ENCODE measurements around the gene PALLD. TPM values are rescaled to one million over a fixed set of nuclear protein-coding genes. Genes with fewer than 3 reads are reported as not detected.

Gene PALLD
- total RNA-seq, 1 donor from 2014 or later = 8.6 TPM

DNA sequence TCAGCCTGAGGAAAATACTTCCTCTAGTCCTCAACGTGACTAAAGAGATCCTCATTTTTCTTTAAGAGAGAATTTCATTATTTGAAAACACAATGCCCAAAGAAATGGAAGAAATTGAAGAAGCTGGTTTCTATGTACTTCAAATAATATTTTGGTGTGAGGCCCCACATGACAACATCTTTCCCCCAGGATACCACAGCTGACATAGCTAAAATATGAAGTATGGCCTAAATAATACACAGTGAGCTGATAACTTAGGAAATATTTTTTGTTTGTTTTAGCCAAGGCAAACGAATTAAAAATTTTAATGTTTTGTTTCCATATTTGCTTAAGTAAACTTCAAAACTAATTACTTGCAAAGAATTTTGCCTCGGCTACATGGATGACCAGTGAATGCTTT lies 364.0 kb downstream of the PALLD start:
- intact Hi-C loops (cut with micrococcal nuclease) = no loop called here

DNA sequence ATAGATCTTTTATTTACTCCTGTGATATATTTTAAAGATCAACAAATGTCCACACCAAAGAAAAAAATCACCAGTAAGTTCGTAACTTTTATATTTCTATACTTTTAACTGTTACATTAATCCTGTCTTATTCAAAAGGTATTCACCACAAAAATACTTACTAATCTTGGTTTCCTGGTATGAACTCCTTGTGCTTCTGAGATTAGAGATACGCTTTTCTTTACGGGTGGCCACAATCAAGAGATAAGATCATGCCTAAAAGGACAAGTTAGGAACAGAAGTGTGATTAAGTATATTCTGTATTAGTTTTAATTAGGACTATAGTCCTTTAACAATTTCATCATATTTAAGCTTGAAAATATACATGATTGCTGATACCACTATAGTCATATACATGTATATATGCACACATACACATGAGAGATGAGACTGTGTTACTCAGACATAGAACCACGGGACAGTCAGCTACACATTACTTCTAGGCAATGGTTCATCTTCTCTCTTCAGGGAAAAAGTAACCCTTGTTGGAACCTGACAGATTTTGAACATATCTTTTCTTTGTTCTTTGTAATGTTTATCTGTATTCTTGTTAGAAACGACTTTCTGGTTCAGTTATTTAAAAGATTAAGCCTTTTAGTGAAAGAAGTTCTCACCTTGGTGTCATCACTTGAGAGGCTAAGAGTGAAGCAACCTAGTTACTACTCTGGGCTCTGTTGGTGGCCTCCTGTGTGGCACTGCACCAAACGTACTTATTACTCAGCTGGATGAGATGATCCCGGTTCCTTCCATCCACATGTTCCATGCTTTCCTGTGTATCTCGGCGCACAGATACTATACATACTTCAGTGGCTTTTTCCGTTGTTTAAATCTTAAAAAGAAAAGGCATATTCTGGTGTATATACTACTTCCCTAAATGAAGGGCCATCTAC lies 367.1 kb downstream of the PALLD start:
- intact Hi-C loops (cut with micrococcal nuclease) = no loop called here

DNA sequence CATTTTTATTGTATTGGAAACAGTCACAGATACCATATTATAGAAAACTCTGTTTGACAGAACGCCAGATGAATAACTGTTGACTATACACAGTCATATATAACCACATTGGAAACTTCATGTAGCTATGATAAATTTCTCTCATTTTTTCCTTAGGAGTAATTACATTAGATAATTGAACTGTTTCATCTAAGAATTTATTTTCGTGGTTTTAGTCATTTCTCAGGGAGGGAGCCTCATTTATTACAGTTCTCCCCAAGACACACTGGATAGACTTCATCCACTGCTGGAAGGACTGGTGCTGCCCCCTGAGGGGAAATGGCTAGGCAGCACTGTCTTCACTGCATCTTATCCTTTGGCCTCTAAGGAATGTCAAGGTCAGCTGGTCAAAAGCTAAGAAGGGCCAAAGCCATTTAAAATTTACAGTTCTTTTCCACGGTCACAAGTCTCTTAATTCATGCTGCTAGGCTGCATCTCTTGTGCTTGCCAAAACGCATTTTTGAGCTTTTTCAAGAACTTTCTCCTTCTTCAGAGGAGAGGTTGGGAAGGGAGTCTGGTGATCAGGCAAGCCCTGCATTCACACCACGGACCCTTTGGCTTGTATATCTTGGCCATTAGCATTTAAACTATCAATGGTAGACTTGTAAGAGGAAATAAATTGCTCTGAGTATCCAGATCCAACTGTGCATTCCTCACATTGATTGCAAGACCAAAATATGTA lies 368.1 kb downstream of the PALLD start:
- intact Hi-C loops (cut with micrococcal nuclease) = no loop called here

DNA sequence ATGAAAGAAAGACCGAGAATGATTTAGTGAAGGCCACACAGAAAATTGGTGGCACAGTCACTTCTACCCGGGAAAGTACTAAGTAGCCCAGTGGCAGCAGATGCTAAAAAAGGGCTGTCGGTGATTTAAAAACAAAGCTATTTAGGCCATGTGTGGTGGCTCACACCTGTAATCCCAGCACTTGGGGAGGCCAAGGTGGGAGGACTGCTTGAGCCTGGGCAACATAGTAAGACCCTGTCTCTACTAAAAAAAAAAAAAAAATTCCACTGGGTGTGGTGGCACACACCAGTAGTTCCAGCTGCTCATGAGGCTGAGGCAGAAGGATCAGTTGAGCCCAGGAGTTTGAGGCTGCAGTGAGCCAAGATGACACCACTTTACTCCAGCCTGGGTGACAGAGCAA lies 369.0 kb downstream of the PALLD start:
- intact Hi-C loops (cut with micrococcal nuclease) = no loop called here

DNA sequence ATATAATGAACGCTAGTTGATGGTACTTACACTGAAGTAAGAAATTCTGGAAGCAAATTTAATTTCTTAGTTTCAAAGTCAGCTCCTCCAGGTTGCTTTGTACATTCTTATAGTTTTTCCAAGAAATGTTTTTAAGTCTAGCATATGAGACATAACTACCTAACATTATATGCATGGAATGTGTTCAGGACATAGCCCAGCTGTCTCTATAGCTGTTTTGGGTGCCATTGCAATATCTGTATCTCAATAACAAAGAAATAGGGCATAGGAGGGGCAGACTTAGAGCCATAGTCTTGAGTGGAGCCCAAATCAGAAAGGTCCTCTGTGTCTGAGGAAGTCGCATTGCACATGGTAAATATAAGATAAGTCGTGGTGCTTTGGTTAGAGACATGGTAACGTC lies 369.8 kb downstream of the PALLD start:
- intact Hi-C loops (cut with micrococcal nuclease) = no loop called here

DNA sequence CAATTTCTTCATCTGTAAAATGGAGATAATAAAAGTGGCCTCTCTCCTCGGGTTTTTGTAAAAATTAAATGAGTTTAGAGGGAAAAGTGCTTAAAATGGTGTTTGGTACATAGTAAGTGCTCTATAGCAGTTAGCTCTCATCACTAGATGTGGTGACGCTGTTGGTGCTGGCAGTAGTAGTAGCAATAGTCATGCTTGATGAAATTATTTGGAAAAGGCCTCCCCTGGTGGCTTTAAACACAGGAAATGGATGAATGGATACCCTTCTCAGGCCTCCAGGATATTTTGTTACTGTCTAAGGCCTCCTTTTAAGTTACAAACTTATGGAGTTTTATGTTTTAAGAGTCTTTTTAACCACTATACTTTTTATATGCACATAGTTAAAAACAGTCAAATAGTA lies 370.3 kb downstream of the PALLD start:
- intact Hi-C loops (cut with micrococcal nuclease) = no loop called here

DNA sequence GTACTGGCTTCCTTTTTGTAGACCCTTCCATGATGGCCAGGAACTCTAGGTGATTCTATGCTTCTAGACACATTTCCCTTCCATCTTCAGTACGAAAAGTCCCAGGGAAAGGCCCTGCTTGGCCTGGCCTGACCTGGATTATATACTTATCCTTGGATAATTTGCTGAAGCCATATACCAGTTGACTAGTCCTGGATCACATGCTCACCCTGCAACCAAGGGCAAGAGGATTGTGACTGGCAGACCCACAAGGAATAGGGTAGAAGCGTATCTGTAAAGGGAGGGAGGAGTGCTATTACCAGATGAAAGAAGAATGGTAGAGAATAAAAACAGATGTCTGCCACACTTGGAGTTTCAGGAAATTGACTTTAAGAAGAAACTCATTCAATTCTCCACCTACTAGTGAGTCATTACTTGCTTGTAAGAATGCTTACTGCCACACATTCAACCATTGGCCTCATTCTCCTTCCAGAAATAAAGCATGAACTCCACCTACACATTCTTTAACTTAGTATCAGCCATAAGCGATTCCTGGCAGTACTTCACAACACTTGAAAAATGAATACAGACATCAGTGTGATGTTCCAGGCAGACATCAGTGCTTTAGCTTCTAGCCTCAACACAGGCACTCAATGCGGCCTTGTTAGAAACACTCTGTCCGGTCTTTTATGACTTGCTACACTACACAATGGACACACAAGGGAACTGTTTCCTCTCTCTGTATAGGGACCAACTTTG lies 371.4 kb downstream of the PALLD start:
- intact Hi-C loops (cut with micrococcal nuclease) = no loop called here

DNA sequence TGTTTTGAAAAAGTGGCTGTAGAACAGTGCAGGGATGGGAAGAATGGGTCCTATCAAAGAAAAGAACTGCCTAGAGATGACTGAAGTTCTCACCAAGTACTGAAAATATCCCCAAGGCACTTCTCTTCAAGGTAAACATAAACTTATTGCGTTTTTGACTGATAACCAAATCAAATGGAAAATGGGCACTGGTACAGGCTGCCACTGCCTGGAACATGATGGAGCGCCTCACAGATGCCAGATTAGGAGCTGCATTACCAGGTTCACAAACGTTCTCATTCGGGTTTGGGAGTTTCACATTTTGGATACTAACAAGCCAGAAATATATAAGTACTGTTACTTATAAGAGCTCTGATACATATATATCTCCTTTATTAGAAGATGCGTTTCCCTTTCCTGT lies 371.9 kb downstream of the PALLD start:
- intact Hi-C loops (cut with micrococcal nuclease) = no loop called here

DNA sequence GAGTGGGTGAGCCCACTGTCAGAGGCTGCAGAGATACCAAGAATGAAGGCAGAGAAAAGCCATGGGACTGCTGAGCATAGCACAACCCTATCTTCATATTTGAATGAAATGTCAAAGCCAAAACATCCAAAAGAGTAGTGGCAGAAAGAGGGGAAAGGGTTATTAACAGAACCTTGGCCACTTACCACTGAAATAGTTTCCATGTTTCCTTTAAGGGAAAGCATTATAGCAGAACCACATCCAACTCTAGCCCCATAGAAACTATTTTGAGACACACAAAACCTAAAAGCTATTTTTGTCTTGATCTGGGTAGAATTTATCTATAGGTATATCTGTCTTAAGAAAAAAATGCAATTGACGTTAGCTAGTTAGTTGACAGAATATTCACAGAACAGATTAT lies 373.2 kb downstream of the PALLD start:
- intact Hi-C loops (cut with micrococcal nuclease) = loop anchor here (5.0 kb wide), 1 partner anchor 38 kb away; no protein-coding TSS in a partner anchor

DNA sequence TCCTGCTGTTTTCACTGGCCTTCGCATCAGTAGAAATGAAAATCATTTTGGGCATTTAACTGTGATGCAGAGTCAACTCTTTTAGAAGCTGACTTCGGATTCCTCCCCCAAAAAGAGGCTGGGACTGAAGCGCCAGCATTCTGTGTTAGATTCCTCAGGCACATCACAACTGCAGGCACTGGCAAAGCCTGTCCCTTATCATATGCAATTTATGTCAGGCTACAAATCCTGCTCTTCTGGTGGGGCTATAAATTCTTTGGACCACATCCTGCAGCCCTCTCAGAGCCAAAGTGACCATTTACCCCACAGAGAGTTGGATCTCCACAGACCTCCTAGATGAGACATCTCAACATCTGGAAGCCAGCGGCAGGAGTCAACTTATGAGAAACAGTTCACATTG lies 374.8 kb downstream of the PALLD start:
- intact Hi-C loops (cut with micrococcal nuclease) = loop anchor here (5.0 kb wide), 1 partner anchor 39 kb away; no protein-coding TSS in a partner anchor

DNA sequence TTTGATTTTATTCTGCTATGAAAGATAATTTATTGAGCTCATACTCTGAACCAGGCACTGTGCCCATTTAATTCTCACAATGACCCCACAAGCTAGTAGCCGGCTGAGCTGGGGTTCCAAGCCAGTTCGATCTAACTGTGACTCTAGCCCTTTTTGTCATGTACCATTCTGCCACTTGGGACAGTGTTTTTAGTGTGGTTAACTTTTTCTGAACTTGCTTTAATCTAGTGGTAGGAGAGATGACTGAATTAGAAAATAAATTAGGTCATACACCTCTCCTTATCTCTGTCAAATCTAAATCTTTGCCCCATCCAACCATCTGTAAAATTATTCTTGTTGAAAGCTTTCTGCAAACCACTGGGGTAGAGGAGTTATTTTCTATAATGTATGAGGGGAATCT lies 377.2 kb downstream of the PALLD start:
- intact Hi-C loops (cut with micrococcal nuclease) = loop anchor here (5.0 kb wide), 1 partner anchor 42 kb away; no protein-coding TSS in a partner anchor

DNA sequence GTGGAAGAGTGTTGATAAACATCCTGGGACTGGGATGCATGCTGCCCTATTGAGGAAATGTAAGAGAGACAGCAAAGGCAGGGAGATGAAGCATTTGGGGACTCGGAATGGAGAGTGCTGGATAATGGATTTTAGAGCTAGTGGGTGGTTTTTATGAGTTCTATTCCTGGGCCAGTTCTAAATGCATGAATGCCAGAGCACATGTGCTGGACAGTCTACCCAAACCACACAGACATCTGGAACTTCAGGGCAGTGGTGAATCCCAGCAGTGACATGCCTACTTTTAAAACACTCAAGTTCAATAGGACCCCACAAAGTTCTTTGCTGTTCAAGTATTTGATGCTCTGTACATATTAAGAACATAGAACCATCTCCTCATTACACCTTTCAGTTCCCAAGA lies 379.3 kb downstream of the PALLD start:
- intact Hi-C loops (cut with micrococcal nuclease) = no loop called here

DNA sequence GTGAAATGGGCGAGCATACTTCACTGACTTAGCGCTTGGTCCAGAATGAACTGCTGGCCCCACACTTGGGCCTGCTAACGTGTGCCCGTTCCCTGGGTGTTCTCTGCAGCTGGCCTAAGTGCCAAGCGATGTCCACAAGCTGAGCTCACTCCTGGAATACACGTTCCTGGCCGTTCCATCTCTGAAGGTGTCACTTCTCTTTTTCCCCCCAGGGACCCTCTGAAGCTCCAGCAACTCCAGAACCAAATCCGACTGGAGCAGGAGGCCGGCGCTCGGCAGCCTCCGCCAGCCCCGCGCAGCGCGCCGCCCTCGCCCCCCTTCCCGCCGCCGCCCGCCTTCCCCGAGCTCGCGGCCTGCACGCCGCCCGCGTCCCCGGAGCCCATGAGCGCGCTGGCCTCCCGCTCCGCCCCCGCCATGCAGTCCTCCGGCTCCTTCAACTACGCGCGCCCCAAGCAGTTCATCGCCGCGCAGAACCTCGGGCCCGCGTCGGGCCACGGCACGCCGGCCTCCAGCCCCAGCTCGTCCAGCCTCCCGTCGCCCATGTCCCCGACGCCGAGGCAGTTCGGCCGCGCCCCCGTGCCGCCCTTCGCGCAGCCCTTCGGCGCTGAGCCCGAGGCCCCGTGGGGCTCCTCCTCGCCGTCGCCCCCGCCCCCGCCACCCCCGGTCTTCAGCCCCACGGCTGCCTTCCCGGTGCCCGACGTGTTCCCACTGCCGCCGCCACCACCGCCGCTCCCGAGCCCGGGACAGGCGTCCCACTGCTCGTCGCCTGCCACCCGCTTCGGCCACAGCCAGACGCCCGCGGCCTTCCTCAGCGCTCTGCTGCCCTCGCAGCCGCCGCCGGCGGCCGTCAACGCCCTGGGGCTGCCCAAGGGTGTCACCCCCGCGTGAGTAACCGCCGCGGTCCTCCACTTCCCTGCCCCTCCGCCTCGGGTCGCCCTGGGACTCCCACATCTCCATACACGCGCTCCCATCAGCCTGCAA lies 380.9 kb downstream of the PALLD start:
- intact Hi-C loops (cut with micrococcal nuclease) = no loop called here

DNA sequence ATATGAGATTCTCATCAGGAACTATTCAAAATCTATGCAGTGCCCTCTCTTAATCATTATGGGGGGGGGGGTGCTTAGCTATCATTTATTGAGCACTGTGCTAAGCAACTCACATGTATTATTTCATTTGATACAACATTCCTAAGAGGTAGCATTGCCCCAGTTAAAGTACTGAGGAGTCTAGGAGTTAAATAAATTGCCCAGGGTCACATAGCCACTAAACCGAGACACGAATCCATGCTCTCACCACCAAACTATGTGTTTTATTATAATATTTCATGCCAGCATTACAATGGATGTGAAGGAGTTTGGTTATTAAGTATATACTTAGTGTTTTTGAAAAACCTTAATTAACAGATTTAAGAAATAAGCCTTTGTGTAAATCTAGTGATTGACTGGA lies 381.8 kb downstream of the PALLD start:
- intact Hi-C loops (cut with micrococcal nuclease) = no loop called here

DNA sequence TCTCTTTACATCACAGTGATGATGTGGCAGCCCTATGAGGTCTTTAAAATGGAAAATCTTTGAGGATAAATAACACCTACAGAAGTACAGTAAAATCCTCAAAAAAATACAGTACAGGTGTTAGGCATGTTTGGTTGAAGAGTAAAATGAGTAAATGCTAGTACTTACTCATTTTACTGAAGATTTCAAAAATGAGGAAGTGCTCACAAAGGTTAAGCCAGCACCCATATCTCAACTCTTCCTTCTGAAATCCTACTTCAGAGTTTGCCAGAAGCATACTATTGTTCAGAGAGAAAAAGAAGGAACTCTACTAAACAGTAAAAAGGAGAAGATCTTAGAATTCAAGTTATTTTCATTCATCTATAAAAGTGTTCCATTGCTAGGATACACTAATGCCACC lies 382.3 kb downstream of the PALLD start:
- intact Hi-C loops (cut with micrococcal nuclease) = no loop called here

DNA sequence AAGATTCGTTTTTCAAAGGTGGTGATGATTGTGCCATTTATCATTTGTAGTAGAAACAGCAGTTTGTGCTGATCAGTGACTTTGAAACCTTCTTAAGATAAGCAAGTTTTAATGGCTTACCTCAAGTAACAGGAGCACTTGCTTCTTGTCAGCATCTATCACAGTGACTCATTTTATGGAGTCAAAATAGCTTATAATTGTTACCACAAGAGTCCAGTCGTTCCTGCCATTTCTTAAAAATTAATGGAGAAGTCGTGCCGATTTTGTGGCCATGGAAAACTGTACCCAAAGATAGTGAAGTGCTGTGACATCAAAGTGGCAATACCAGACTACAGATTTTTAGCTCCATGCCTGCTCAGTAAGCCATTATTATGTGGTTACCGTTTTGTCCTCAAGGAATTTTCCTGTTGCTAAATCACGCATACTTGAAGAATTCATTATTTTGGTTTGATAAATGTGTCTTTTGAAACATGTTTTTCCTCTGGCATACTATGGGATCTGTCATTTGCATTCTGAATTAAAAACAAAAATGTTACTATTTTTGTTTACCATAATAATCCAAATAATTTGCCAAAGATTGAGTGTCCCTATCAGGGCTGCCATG lies 383.3 kb downstream of the PALLD start:
- intact Hi-C loops (cut with micrococcal nuclease) = no loop called here

DNA sequence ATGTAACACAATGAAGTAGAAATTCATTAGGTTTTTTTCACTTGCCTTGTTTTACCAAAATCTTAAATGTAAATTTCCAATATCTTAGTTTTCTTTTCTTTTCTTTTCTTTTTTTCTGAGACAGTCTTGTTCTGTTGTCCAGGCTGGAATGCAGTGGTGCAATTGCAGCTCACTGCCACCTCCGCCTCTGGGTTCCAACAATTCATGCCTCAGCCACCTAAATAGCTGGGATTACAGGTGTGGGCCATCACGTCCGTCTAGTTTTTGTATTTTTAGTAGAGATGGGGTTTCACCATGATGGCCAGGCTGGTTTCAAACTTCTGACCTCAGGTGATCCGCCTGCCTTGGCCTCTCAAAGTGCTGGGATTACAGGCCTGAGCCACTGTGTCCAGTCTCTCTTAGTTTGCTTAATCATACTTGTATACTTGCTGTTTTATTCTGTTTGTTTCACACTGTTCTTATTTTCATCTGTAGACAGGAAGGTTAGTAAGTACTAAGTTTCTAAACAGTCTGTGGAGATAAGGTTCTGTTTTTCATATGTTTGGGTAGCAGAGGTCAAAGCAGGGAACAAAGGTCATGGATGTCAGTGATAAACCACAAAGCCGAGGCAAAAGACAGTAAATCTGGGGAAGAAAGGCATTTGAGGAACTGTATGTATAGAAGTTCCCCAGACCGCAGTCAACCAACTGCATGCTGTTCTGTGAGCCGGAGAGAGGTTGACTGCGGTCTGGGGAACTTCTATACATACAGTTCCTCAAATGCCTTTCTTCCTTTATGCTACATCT lies 384.2 kb downstream of the PALLD start:
- intact Hi-C loops (cut with micrococcal nuclease) = no loop called here

DNA sequence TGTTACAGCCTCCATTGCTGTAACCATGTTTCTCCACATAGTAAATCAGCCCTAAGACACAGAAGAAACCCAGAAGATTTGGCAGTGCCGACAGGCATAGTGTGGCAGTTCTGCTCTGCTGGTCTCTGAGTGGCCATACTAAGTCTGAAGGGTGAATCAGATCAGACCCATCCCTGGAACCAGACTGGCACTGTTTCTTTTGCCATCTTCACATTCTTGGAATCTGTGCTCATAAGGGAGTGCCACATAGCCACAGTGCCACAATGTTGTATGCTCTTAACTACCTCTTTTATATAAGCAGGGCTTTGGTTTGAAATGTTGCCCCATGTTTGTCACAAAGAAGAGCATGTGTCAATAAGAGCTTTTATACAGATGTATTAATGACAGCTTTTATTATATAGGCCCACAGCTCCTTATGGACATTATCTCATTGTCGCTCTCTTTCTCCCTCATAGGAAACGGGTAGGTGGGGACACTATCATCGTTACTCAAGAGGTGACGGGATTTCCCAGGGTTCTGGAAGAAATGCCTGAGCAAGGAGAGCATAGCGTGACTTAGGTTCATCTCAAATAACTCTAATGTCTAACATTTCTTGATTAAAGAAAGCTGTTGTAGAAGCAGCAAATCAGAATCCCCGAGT lies 385.0 kb downstream of the PALLD start:
- intact Hi-C loops (cut with micrococcal nuclease) = no loop called here

All from T-helper 2 cell treated with Interferon-gamma antibody and Interleukin-4, amounts not matched to agents 100 ng/mL and 5 ng/mL, for 36 hours (primary cell).